ENCODE measurements around the gene FOXO3. TPM values are rescaled to one million over a fixed set of nuclear protein-coding genes. Genes with fewer than 3 reads are reported as not detected.

The FOXO3 gene
- total RNA-seq, 3 donors from 2014 or later: 107 to 181 (median 155) TPM

DNA sequence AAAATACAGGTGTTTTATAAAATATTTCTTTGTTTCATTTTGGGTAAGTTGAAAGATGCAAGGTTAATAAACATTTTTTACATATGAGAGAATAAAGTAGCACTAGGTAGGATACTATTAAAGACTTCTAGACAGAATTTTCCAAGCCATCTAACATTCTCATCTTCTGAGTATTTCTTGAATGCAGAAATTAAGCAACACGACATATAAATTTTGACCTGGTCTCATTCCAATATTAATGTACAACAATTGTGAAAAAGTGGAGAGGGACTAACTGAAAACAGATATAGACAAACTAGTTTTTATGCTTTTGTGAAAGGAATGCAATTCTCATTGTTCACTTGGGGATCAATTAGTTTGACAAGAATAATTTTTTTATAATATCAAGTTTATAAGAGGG is 11.5 kb upstream of the FOXO3 start:
- no peak for TF ChIP-seq POLR2A (IDR thresholded peaks at IDR 0.05)
- TF ChIP-seq, protein P1, sequence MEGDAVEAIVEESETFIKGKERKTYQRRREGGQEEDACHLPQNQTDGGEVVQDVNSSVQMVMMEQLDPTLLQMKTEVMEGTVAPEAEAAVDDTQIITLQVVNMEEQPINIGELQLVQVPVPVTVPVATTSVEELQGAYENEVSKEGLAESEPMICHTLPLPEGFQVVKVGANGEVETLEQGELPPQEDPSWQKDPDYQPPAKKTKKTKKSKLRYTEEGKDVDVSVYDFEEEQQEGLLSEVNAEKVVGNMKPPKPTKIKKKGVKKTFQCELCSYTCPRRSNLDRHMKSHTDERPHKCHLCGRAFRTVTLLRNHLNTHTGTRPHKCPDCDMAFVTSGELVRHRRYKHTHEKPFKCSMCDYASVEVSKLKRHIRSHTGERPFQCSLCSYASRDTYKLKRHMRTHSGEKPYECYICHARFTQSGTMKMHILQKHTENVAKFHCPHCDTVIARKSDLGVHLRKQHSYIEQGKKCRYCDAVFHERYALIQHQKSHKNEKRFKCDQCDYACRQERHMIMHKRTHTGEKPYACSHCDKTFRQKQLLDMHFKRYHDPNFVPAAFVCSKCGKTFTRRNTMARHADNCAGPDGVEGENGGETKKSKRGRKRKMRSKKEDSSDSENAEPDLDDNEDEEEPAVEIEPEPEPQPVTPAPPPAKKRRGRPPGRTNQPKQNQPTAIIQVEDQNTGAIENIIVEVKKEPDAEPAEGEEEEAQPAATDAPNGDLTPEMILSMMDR (IDR thresholded peaks at IDR 0.05): no peak
- no peak for TF ChIP-seq POLR2AphosphoS5 (IDR thresholded peaks at IDR 0.05)
- Histone ChIP-seq H3K27me3 (no peaks in the 10 kb centered on the region), H3K27ac (no peak overlapping the region), H3K4me1 (no peaks in the 10 kb centered on the region), H3K4me3 (no peak overlapping the region), H3K9me3 (no peaks in the 10 kb centered on the region), H3K36me3 (no peaks in the 10 kb centered on the region)
- intact Hi-C loops (cut with DNase I; ENCODE audit: low total_unique reads): no loop called here
- no peak for DNase-seq (ENCODE audit: low spot score in 2 of 2)

DNA sequence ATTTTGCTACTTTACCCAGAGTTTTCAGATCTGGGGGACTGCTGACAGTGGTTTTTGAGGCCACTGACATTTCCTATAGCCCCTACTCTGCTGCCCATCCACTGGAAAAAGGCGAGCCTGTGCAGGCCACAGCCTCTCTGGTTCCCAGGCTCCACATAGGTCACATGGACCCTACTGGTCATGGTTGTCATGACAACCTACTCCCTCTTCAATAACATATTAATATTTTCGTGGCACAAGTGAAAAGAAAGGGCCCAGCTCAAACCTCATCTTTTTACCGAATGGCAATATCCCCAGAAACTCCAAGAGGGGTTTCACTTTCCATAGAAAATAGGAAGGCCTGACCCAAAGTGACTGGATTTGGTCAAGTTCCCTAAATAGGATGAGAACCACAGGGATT is 11.0 kb upstream of the FOXO3 start:
- H3K4me3 ChIP-seq: no peak overlapping the region
- H3K9me3 ChIP-seq: no peaks in the 10 kb centered on the region
- H3K36me3 ChIP-seq: no peaks in the 10 kb centered on the region
- no peak for DNase-seq (ENCODE audit: low spot score in 2 of 2)
- intact Hi-C loops (cut with DNase I; ENCODE audit: low total_unique reads): no loop called here
- no peaks in the 10 kb centered on the region for H3K27me3 ChIP-seq
- no peaks in the 10 kb centered on the region for H3K4me1 ChIP-seq
- no peak overlapping the region for H3K27ac ChIP-seq
- no peak for TF ChIP-seq POLR2AphosphoS5 (IDR thresholded peaks at IDR 0.05)
- TF ChIP-seq, protein P1 (IDR thresholded peaks at IDR 0.05): no peak
- TF ChIP-seq POLR2A (IDR thresholded peaks at IDR 0.05): no peak

DNA sequence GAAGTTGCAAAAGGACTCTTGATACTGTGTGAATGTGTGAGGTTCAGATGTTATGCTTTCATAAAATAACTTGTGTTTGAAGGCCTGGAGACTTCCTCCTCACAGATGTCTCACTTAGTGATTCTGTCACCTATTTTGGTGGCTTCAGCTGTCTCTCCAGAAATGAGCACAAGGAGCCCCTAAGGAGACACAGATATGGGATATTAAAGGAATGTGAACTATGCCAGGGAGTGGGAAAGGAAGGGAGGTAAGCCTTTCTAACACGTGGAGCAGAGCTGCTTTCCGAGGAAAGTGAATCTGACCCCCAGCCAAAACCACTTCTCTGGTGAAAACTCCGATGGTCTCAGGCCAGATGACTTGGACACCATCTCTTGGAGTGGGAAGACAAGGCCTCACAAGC is 10.5 kb upstream of the FOXO3 start:
- intact Hi-C loops (cut with DNase I; ENCODE audit: low total_unique reads): no loop called here
- H3K27ac ChIP-seq: no peak overlapping the region

DNA sequence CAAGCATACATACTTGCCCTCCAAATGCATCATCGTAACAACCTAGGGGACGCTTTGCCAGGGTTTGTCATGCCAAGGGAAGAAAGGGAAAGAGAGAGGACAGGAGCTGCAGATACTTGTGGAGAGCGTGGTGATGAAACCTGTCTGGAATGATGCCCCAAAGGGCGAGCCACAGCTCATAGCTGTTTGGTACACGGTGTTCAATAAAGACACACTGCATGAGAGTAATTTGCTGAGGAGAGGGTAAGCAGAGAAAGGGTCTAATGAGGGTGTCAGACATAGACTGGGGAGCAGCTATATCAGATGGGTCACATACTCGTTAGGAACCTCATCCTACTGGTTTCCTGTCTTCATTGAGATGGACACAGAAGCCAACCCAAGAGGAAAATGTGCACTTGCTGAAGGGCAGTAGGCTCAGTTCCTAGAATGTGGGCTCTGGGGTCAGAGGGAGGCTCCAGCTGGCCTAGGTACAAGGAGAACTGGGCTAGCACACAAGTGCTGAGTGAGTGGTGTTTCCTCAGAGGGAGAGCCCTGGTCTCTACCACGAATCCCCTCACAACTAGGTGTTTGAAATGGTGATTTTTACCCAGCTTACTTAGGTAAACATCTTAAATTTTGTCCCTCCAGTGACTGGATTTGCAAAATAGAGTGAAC is 5.2 kb upstream of the FOXO3 start:
- H3K27me3 ChIP-seq: no peaks in the 10 kb centered on the region

More for the DNA sequence above, 10.5 kb upstream of the FOXO3 start:
- Histone ChIP-seq H3K9me3 (no peaks in the 10 kb centered on the region), H3K4me3 (no peak overlapping the region), H3K27me3 (no peaks in the 10 kb centered on the region), H3K4me1 (no peaks in the 10 kb centered on the region), H3K36me3 (no peaks in the 10 kb centered on the region)
- DNase-seq (ENCODE audit: low spot score in 2 of 2): no peak
- TF ChIP-seq POLR2AphosphoS5 (IDR thresholded peaks at IDR 0.05) (no peak), POLR2A (IDR thresholded peaks at IDR 0.05) (no peak)
- TF ChIP-seq, protein P1 (IDR thresholded peaks at IDR 0.05): no peak

DNA sequence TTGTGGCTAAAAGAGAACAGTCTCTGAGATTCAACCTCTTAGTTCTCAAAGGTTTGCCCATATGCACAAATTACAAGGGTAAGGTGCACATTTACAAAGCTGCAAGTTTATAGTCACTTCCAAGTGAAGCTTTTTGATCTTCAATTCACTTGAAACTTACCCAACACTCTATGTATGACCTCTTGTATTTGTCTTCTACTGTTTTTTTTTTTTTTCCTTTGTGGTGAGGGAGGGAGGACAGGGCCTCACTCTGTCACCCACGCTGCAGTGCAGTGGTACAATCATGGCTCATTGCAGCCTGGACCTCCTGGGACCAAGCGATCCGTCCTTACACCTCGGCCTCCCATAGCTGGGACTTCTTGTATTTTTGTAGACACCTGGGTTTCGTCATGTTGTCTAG is 4.5 kb upstream of the FOXO3 start:
- Histone ChIP-seq H3K27ac (peak overlapping the region; percentile 97 to 100), H3K4me1 (no peaks in the 10 kb centered on the region), H3K9me3 (no peaks in the 10 kb centered on the region), H3K4me3 (no peak overlapping the region), H3K36me3 (no peaks in the 10 kb centered on the region), H3K27me3 (no peaks in the 10 kb centered on the region)
- intact Hi-C loops (cut with DNase I; ENCODE audit: low total_unique reads): no loop called here
- DNase-seq (ENCODE audit: low spot score in 2 of 2): no peak
- no peak for TF ChIP-seq POLR2A (IDR thresholded peaks at IDR 0.05)
- no peak for TF ChIP-seq POLR2AphosphoS5 (IDR thresholded peaks at IDR 0.05)
- TF ChIP-seq, protein P1 (IDR thresholded peaks at IDR 0.05): no peak

More for the DNA sequence above, 5.2 kb upstream of the FOXO3 start:
- H3K9me3 ChIP-seq: no peaks in the 10 kb centered on the region
- intact Hi-C loops (cut with DNase I; ENCODE audit: low total_unique reads): no loop called here
- peak in 2 of 3 donors; percentile 9 to 47 for TF ChIP-seq POLR2AphosphoS5 (IDR thresholded peaks at IDR 0.05)
- TF ChIP-seq, protein P1 (IDR thresholded peaks at IDR 0.05): no peak
- H3K36me3 ChIP-seq: no peaks in the 10 kb centered on the region
- H3K27ac ChIP-seq: peak overlapping the region; percentile 74 to 97
- no peaks in the 10 kb centered on the region for H3K4me1 ChIP-seq
- peak in 1 of 2 donors; percentile 89 for DNase-seq (ENCODE audit: low spot score in 2 of 2)
- no peak overlapping the region for H3K4me3 ChIP-seq

Data from breast epithelium (tissue), 4 donors.